Measurements from ENCODE around the gene CCL14.
"Not testable (repeated sequence)": the region's sequence is repeated elsewhere in the genome, so short reads cannot be mapped to it uniquely, and the experiment has no call there.

The CCL14 gene

DNA sequence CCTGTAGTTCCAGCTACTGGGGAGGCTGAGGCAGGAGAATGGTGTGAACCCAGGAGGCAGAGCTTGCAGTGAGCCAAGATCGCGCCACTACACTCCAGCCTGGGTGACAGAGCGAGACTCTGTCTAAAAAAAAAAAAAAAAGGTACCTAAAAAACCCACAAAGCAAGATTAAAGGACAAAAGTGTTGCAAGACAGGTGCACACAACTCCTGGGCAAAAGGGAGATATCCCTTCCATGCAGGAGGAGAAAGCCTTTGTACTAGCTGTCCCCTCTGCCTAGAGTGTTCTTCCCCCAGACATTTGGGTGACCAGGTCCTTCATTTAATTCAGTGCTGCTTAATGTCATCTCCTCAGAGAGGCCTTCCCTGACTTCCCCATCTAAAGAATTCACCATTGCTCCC lies 48.0 kb downstream of the CCL14 start:
- not testable (repeated sequence) for H3K4me1 ChIP-seq (ENCODE audit: control insufficient read depth, insufficient read depth, low read length); H3K9me3 ChIP-seq (ENCODE audit: control insufficient read depth, insufficient read depth, low read length); H3K36me3 ChIP-seq (ENCODE audit: control insufficient read depth, insufficient read depth, low read length); H3K27ac ChIP-seq (ENCODE audit: low read depth, low read length); H3K27me3 ChIP-seq (ENCODE audit: control insufficient read depth, insufficient read depth, low read length); H3K4me3 ChIP-seq (ENCODE audit: low read depth, low read length); H3K9ac ChIP-seq (ENCODE audit: low read depth, low read length)

DNA sequence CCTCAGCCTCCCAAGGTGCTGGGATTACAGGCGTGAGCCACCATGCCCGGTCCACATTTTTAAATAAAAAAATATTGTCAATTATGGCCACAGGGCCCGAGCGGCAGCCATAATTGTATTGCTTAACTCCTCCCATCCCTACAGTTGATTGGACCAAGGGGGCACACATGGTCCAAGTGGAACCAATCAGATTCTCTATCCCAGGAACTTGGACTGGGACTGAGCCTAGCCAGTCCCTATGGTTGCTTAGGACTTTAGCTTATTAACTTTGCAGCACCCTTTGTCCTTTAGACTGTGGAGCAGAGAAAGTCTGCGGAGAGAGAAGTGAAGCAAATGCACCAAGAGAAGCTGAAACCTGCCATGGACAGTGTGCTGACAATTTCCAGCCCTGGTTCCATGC lies 50.5 kb downstream of the CCL14 start:
- H3K4me3 ChIP-seq (ENCODE audit: low read depth, low read length) = no peak overlapping the region
- H3K9ac ChIP-seq (ENCODE audit: low read depth, low read length) = no peak overlapping the region
- no peak overlapping the region for H3K27ac ChIP-seq (ENCODE audit: low read depth, low read length)
- no peaks in the 10 kb centered on the region for H3K27me3 ChIP-seq (ENCODE audit: control insufficient read depth, insufficient read depth, low read length)
- no peaks in the 10 kb centered on the region for H3K36me3 ChIP-seq (ENCODE audit: control insufficient read depth, insufficient read depth, low read length)
- no peaks in the 10 kb centered on the region for H3K9me3 ChIP-seq (ENCODE audit: control insufficient read depth, insufficient read depth, low read length)
- peaks cover 10% of the 10 kb centered on the region for H3K4me1 ChIP-seq (ENCODE audit: control insufficient read depth, insufficient read depth, low read length)

DNA sequence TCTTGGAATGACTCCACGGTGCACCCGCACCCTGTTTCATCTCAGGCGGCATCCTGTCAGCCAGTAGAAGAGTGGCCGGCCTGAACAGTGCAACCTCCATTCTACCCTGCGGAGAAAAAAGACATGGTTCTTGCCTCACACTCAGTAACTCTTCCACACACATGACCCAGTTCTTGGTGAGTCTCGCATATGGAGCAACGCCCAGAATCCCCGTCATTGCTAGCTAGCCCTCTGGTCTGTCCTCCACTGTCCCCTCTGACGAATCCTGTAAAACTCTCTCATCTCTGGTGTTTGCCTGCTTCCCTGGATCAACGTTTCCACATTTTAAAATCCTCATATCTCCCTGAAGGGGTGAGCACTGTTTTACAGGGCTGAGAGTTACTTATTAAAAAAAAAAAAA lies 51.8 kb downstream of the CCL14 start:
- Histone ChIP-seq H3K27me3 (ENCODE audit: control insufficient read depth, insufficient read depth, low read length) (peaks cover 4% of the 10 kb centered on the region; the same call in 1 of the 2 replicates), H3K9ac (ENCODE audit: low read depth, low read length) (no peak overlapping the region), H3K4me3 (ENCODE audit: low read depth, low read length) (no peak overlapping the region), H3K4me1 (ENCODE audit: control insufficient read depth, insufficient read depth, low read length) (peaks cover 16% of the 10 kb centered on the region), H3K36me3 (ENCODE audit: control insufficient read depth, insufficient read depth, low read length) (no peaks in the 10 kb centered on the region), H3K9me3 (ENCODE audit: control insufficient read depth, insufficient read depth, low read length) (no peaks in the 10 kb centered on the region), H3K27ac (ENCODE audit: low read depth, low read length) (no peak overlapping the region)
